H9 (cell line): ENCODE data around the gene IGLON5. TPM values are rescaled to one million over a fixed set of nuclear protein-coding genes. Genes with fewer than 3 reads are reported as not detected.

Experiments used
- DNase-seq: peaks from one replicate; pipeline ENCODE4 v3.0.0-alpha.2; 2017
- H2AFZ ChIP-seq: one replicate; pipeline ENCODE4 v1.6.1; 2013; ENCODE audit warnings: mild to moderate bottlenecking, low read length, control low read depth, moderate library complexity
- H2AK5ac ChIP-seq: 2 replicates; pipeline ENCODE4 v1.6.1; 2013; ENCODE audit warnings: low read length, control low read depth, mixed read lengths; ENCODE audit not compliant: insufficient read length
- H2BK120ac ChIP-seq: one replicate; pipeline ENCODE4 v1.6.1; 2013; ENCODE audit warnings: low read depth, mild to moderate bottlenecking, low read length, control low read depth, inconsistent platforms; ENCODE audit not compliant: poor library complexity, severe bottlenecking
- H2BK12ac ChIP-seq: 2 replicates; pipeline ENCODE4 v1.6.1; 2013; ENCODE audit warnings: low read length, control low read depth, mixed read lengths, low read depth; ENCODE audit not compliant: insufficient read length
- H2BK15ac ChIP-seq: 2 replicates; pipeline ENCODE4 v1.6.1; 2013; ENCODE audit warnings: low read depth, low read length, control low read depth
- H2BK20ac ChIP-seq: one replicate; pipeline ENCODE4 v1.6.1; 2013; ENCODE audit warnings: low read depth, mild to moderate bottlenecking, low read length, control low read depth, inconsistent platforms; ENCODE audit not compliant: poor library complexity, severe bottlenecking
- H2BK5ac ChIP-seq: 2 replicates; pipeline ENCODE4 v1.6.1; 2013; ENCODE audit warnings: low read length, control low read depth, mixed read lengths; ENCODE audit not compliant: insufficient read length
- H3K14ac ChIP-seq: 2 replicates; pipeline ENCODE4 v1.6.1; 2013; ENCODE audit warnings: low read length, control low read depth; ENCODE audit not compliant: insufficient read depth
- H3K18ac ChIP-seq: 2 replicates; pipeline ENCODE4 v1.6.1; 2013; ENCODE audit warnings: low read depth, mild to moderate bottlenecking, mixed read lengths, low read length, control low read depth; ENCODE audit not compliant: insufficient read length
- H3K23ac ChIP-seq: 2 replicates; pipeline ENCODE4 v1.6.1; 2013; ENCODE audit warnings: low read length, control low read depth, mixed read lengths, low read depth; ENCODE audit not compliant: insufficient read length
- H3K23me2 ChIP-seq: 2 replicates; pipeline ENCODE4 v1.6.1; 2013; ENCODE audit warnings: low read depth, mild to moderate bottlenecking, mixed read lengths, low read length, control low read depth; ENCODE audit not compliant: insufficient read length, poor library complexity, severe bottlenecking
- H3K27ac ChIP-seq: 2 replicates; pipeline ENCODE4 v1.5.1; 2013; ENCODE audit warnings: low read length, control low read depth, mixed read lengths, low read depth; ENCODE audit not compliant: insufficient read length
- H3K27me3 ChIP-seq: 2 replicates; pipeline ENCODE4 v1.6.1; 2013; ENCODE audit warnings: low read length, control low read depth, inconsistent platforms; ENCODE audit not compliant: insufficient read depth
- H3K4ac ChIP-seq: 2 replicates; pipeline ENCODE4 v1.6.1; 2013; ENCODE audit warnings: low read depth, mild to moderate bottlenecking, control low read depth, inconsistent platforms, low read length, moderate library complexity
- H3K4me1 ChIP-seq: 2 replicates; pipeline ENCODE4 v1.6.1; 2013; ENCODE audit warnings: low read length, control low read depth, inconsistent platforms; ENCODE audit not compliant: insufficient read depth
- H3K4me2 ChIP-seq: 2 replicates; pipeline ENCODE4 v1.6.1; 2013; ENCODE audit warnings: low read length, control low read depth, mixed read lengths; ENCODE audit not compliant: insufficient read length, insufficient read depth
- H3K56ac ChIP-seq: 2 replicates; pipeline ENCODE4 v1.6.1; 2013; ENCODE audit warnings: low read depth, mild to moderate bottlenecking, mixed read lengths, low read length, control low read depth; ENCODE audit not compliant: insufficient read length
- H3K79me1 ChIP-seq: 2 replicates; pipeline ENCODE4 v1.6.1; 2013; ENCODE audit warnings: low read depth, mild to moderate bottlenecking, moderate library complexity, low read length, control low read depth, inconsistent platforms; ENCODE audit not compliant: insufficient read depth, poor library complexity, severe bottlenecking
- H3K79me2 ChIP-seq: 2 replicates; pipeline ENCODE4 v1.6.1; 2013; ENCODE audit warnings: low read length, control low read depth, inconsistent platforms; ENCODE audit not compliant: insufficient read depth
- H3K9ac ChIP-seq: 2 replicates; pipeline ENCODE4 v1.6.1; 2013; ENCODE audit warnings: low read length, control low read depth, mixed read lengths; ENCODE audit not compliant: insufficient read length; ENCODE audit errors: extremely low read depth
- H3K9me3 ChIP-seq: one replicate; pipeline ENCODE4 v1.6.1; 2013; ENCODE audit warnings: low read depth, low read length, inconsistent platforms; ENCODE audit not compliant: control insufficient read depth
- H3T11ph ChIP-seq: one replicate; pipeline ENCODE4 v1.6.1; 2013; ENCODE audit warnings: mild to moderate bottlenecking, low read length, control low read depth, inconsistent platforms
- H4K20me1 ChIP-seq: one replicate; pipeline ENCODE4 v1.6.1; 2013; ENCODE audit not compliant: control insufficient read depth, insufficient read length, insufficient read depth
- H4K5ac ChIP-seq: 2 replicates; pipeline ENCODE4 v1.6.1; 2013; ENCODE audit warnings: low read depth, mild to moderate bottlenecking, mixed read lengths, low read length, control low read depth; ENCODE audit not compliant: insufficient read length
- H4K8ac ChIP-seq: replicated peaks from 2 replicates; pipeline ENCODE4 v1.6.1; 2013; ENCODE audit warnings: low read length, control low read depth, mixed read lengths, low read depth; ENCODE audit not compliant: insufficient read length
- H4K91ac ChIP-seq: 2 replicates; pipeline ENCODE4 v1.6.1; 2013; ENCODE audit warnings: low read depth, mild to moderate bottlenecking, moderate library complexity, mixed read lengths, low read length, control low read depth; ENCODE audit not compliant: insufficient read length
- H3K27ac Mint-ChIP-seq, 3 experiments: 2 replicates in 2 of 3; 3 replicates in 1 of 3; pipeline ENCODE4 v1.8.0; 2020 to 2021; ENCODE audit warnings: mixed read lengths in 3 of 3, mild to moderate bottlenecking in 1 of 3, moderate library complexity in 1 of 3
- H3K27me3 Mint-ChIP-seq: 2 replicates; pipeline ENCODE4 v1.8.0; 2021; ENCODE audit warnings: low read depth, mild to moderate bottlenecking, moderate library complexity, mixed read lengths
- H3K36me3 Mint-ChIP-seq, 3 experiments: 2 replicates in 2 of 3; 3 replicates in 1 of 3; pipeline ENCODE4 v1.8.0; 2020 to 2021; ENCODE audit warnings: low read depth in 3 of 3, mixed read lengths in 3 of 3; ENCODE audit not compliant: insufficient read depth in 1 of 3
- H3K4me1 Mint-ChIP-seq, 2 experiments: 2 replicates each; pipeline ENCODE4 v1.8.0; 2020; ENCODE audit warnings: mixed read lengths in 2 of 2
- H3K4me3 Mint-ChIP-seq, 2 experiments: 2 replicates in 1 of 2; 3 replicates in 1 of 2; pipeline ENCODE4 v1.8.0; 2020 to 2021; ENCODE audit warnings: mild to moderate bottlenecking in 2 of 2, mixed read lengths in 2 of 2, moderate library complexity in 1 of 2
- H3K9me3 Mint-ChIP-seq, 2 experiments: 2 replicates in 1 of 2; 3 replicates in 1 of 2; pipeline ENCODE4 v1.8.0; 2020; ENCODE audit warnings: mild to moderate bottlenecking in 2 of 2, mixed read lengths in 2 of 2, moderate library complexity in 1 of 2
- WGBS: extraction: QIAGEN DNeasy Blood & Tissue Kit; methylation state at CpG from one replicate; pipeline ENCODE4 v1.1.7; 2013; ENCODE audit warnings: missing lambda C conversion rate, low lambda C conversion rate, mixed read lengths; ENCODE audit not compliant: insufficient read length; ENCODE audit errors: extremely low coverage; 5-methylcytosine and 5-hydroxymethylcytosine counted together
- total RNA-seq: library from RNA; stranded (reverse); gene quantifications from 2 replicates; pipeline ENCODE4 v1.2.1, GENCODE V29; 2021
- TF ChIP-seq, protein P1 (sequence below): fragments of 200-600 bp; sonication (generic); conservative IDR thresholded peaks from 3 replicates; pipeline ENCODE4 v1.8.0; 2021; ENCODE audit warnings: antibody characterized with exemption, mild to moderate bottlenecking

The IGLON5 gene
- total RNA-seq, 1 experiment from 2014 or later, result 41.4 TPM

DNA sequence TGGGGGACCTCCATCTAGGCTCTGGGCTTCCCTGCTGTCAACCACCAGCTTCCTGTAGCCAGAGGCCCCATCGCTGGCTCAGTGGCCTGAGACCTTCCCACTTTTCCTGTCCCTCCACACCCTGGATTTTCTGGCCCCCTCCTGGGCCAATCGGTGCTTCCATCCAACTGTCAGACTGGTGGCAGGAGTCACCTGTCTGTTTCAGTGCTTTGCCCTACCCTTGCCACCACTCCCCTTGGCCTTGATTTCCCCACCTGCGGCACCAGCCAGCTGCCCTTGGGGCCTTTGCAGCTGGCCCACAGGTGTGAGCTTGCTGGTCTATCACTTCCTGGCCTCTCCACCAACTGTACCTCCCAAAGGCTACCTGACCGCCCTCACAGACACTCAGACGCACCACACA lies 18.0 kb downstream of the IGLON5 start:
- no peak overlapping the region for H3K23ac ChIP-seq
- no CpG with 5 or more reads among the region's 5 CpGs for WGBS
- H3K9ac ChIP-seq, result no peak overlapping the region
- no peak overlapping the region for H4K8ac ChIP-seq
- no peak for DNase-seq
- H2BK15ac ChIP-seq, result no peak overlapping the region
- no peak overlapping the region for H3K27ac ChIP-seq
- no peak overlapping the region for H4K5ac ChIP-seq
- H3K23me2 ChIP-seq, result peaks cover 8% of the 10 kb centered on the region
- peaks cover 5% of the 10 kb centered on the region for H3K9me3 ChIP-seq
- peak overlapping the region in 1 of 3 experiments; percentile 81; a peak in 1 of 7 replicates for H3K27ac Mint-ChIP-seq
- H3K4ac ChIP-seq, result no peak overlapping the region
- H2AFZ ChIP-seq, result no peak overlapping the region
- H3K27me3 Mint-ChIP-seq, result no peaks in the 10 kb centered on the region; the same call in 1 of the 2 replicates
- H3K4me3 Mint-ChIP-seq, result no peak overlapping the region
- no peaks in the 10 kb centered on the region for H4K20me1 ChIP-seq
- H2BK12ac ChIP-seq, result no peak overlapping the region
- no peaks in the 10 kb centered on the region for H3K27me3 ChIP-seq
- H2BK120ac ChIP-seq, result no peak overlapping the region
- no peak overlapping the region for H3T11ph ChIP-seq
- no peak overlapping the region for H3K56ac ChIP-seq
- H3K14ac ChIP-seq, result no peak overlapping the region
- H3K36me3 Mint-ChIP-seq, result peaks cover 35 to 48% (median 37%) of the 10 kb centered on the region in 3 experiments
- H3K4me1 ChIP-seq, result no peaks in the 10 kb centered on the region
- peaks cover 4 to 18% of the 10 kb centered on the region in 2 experiments for H3K4me1 Mint-ChIP-seq
- H3K18ac ChIP-seq, result no peak overlapping the region
- no peak overlapping the region for H2BK5ac ChIP-seq
- TF ChIP-seq, protein P1, sequence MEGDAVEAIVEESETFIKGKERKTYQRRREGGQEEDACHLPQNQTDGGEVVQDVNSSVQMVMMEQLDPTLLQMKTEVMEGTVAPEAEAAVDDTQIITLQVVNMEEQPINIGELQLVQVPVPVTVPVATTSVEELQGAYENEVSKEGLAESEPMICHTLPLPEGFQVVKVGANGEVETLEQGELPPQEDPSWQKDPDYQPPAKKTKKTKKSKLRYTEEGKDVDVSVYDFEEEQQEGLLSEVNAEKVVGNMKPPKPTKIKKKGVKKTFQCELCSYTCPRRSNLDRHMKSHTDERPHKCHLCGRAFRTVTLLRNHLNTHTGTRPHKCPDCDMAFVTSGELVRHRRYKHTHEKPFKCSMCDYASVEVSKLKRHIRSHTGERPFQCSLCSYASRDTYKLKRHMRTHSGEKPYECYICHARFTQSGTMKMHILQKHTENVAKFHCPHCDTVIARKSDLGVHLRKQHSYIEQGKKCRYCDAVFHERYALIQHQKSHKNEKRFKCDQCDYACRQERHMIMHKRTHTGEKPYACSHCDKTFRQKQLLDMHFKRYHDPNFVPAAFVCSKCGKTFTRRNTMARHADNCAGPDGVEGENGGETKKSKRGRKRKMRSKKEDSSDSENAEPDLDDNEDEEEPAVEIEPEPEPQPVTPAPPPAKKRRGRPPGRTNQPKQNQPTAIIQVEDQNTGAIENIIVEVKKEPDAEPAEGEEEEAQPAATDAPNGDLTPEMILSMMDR, result no peak
- no peak overlapping the region for H2AK5ac ChIP-seq
- H4K91ac ChIP-seq, result no peak overlapping the region
- no peaks in the 10 kb centered on the region for H3K79me1 ChIP-seq
- H3K4me2 ChIP-seq, result no peak overlapping the region
- H3K9me3 Mint-ChIP-seq, result 0 out of 5 replicates have a peak, but pooled peaks cover 0 to 4% of the 10 kb centered on the region in 2 experiments
- no peak overlapping the region for H2BK20ac ChIP-seq
- no peaks in the 10 kb centered on the region for H3K79me2 ChIP-seq
